ENCODE results near the gene DOK6.

- TF ChIP-seq CTCF (IDR thresholded peaks at IDR 0.05 in 8 of 11, conservative IDR thresholded peaks at IDR 0.05 in 3 of 11) = no peak
- TF ChIP-seq POLR2A (IDR thresholded peaks at IDR 0.05) = no peak
- no peak for TF ChIP-seq POLR2AphosphoS5 (IDR thresholded peaks at IDR 0.05)
Measured at GRCh38 chr18:69894467-69894866, 493.8 kb downstream of the DOK6 start.

All from spleen (tissue), 7 donors.